Measurements from ENCODE around the gene EARS2. TPM values are rescaled to one million over a fixed set of nuclear protein-coding genes. Genes with fewer than 3 reads are reported as not detected.

The EARS2 gene
- total and polyA plus RNA-seq, 9 of the 15 experiments (the other 6 are each of a cell fraction or from before 2014, with no cell fraction given) = 17.6 to 58.6 (median 36.3) TPM

GRCh38 chr16:23528644-23529310 lies 28.4 kb downstream of the EARS2 start:
- Histone ChIP-seq H2AFZ (ENCODE audit: low read depth, low read length) (no peak overlapping the region), H3K9me3 (replicated peaks; ENCODE audit: control insufficient read depth, insufficient read depth, low read depth, low read length) (no peaks in the 10 kb centered on the region), H4K20me1 (replicated peaks; ENCODE audit: control insufficient read depth, insufficient read depth, low read length) (no peaks in the 10 kb centered on the region), H3K4me1 (replicated peaks in 1 of 2; ENCODE audit: control insufficient read depth in 2 of 2, insufficient read depth in 2 of 2, low read length in 2 of 2) (no peaks in the 10 kb centered on the region), H3K79me2 (ENCODE audit: control insufficient read depth, insufficient read depth, low read length) (no peaks in the 10 kb centered on the region), H3K4me2 (ENCODE audit: insufficient read depth, low read length) (no peak overlapping the region), H3K27me3 (ENCODE audit: control insufficient read depth in 2 of 2, insufficient read depth in 2 of 2, low read length in 2 of 2) (no peaks in the 10 kb centered on the region), H3K9ac (ENCODE audit: insufficient read depth in 1 of 2, low read depth in 2 of 2, low read length in 2 of 2) (no peak overlapping the region), H3K36me3 (ENCODE audit: control insufficient read depth, insufficient read depth, low read length) (peaks cover 72% of the 10 kb centered on the region; the same call in 2 of the 3 replicates), H3K9me1 (ENCODE audit: control insufficient read depth, insufficient read depth, low read length) (no peaks in the 10 kb centered on the region), H3K27ac (ENCODE audit: extremely low read depth, low read depth, low read length) (no peak overlapping the region), H3K4me3 (no peak overlapping the region)
- intact Hi-C loops (cut with micrococcal nuclease) = no loop called here
- CTCF ChIA-PET (ENCODE audit: low intra/inter-chr PET ratio) = no interaction called here
- FAIRE-seq (no peak), ATAC-seq (no peak), DNase-seq (ENCODE audit: extremely low read depth in 1 of 4, low spot score in 3 of 4) (no peak)
- TF ChIP-seq ZNF282 (CRISPR knock-in tag; IDR thresholded peaks at IDR 0.05) = no peak
- TF ChIP-seq POLR2H (tag; IDR thresholded peaks at IDR 0.05; ENCODE audit: low read depth) = no peak
- no peak for TF ChIP-seq E2F5 (CRISPR knock-in tag; IDR thresholded peaks at IDR 0.05)
- TF ChIP-seq ZNF583 (CRISPR knock-in tag; IDR thresholded peaks at IDR 0.05) = no peak
- no peak for TF ChIP-seq PPARD (CRISPR knock-in tag; IDR thresholded peaks at IDR 0.05)
- TF ChIP-seq CCNT2 (IDR thresholded peaks at IDR 0.05; ENCODE audit: borderline replicate concordance, extremely low read depth, insufficient read length, low read depth, low read length) = no peak
- no peak for TF ChIP-seq NR1H2 (CRISPR knock-in tag; IDR thresholded peaks at IDR 0.05)
- TF ChIP-seq JUNB (CRISPR knock-in tag; conservative IDR thresholded peaks at IDR 0.05) = no peak
- TF ChIP-seq MAFG (tag; conservative IDR thresholded peaks at IDR 0.05) = no peak
- no peak for TF ChIP-seq KHSRP (IDR thresholded peaks at IDR 0.05)
- TF ChIP-seq HDAC8 (tag; IDR thresholded peaks at IDR 0.05) = no peak
- BruUV-seq (replicated peaks) = no TSS peak
- 84% methylated on average over 10 of the region's 10 CpGs for WGBS (ENCODE audit: insufficient coverage, low coverage, missing lambda C conversion rate)
- in situ Hi-C loops (cut with MboI) = no loop called here
- POLR2A ChIA-PET = interaction anchor here (0.9 to 1.8 kb wide), 3 partner anchors 10 to 24 kb away, joined by 3 to 7 read pairs (median 5); no protein-coding TSS in a partner anchor
